Stimulated activated CD4-positive, alpha-beta T cell treated with anti-CD3 and anti-CD28 coated beads, Interleukin-4, amount 100 ng/mL, for 4 hours (primary cell): ENCODE data around the gene KIF13A.
"Not testable (repeated sequence)": the region's sequence is repeated elsewhere in the genome, so short reads cannot be mapped to it uniquely, and the experiment has no call there.

Source experiments
- DNase-seq, 2 experiments: peaks; one replicate each; pipeline ENCODE4 v3.0.0-alpha.2; 2020

Gene KIF13A

GRCh38 chr6:17842014-17842776 lies 145.2 kb downstream of the KIF13A start:
- DNase-seq = no peak

GRCh38 chr6:17839513-17840223 lies 147.8 kb downstream of the KIF13A start:
- no peak for DNase-seq

GRCh38 chr6:17836293-17836692 lies 151.1 kb downstream of the KIF13A start:
- DNase-seq = no peak

GRCh38 chr6:17835784-17836183 lies 151.7 kb downstream of the KIF13A start:
- no peak for DNase-seq

GRCh38 chr6:17831135-17831534 lies 156.3 kb downstream of the KIF13A start:
- DNase-seq = no peak

- DNase-seq = no peak
Observed at GRCh38 chr6:17829905-17830304, 157.5 kb downstream of the KIF13A start.

GRCh38 chr6:17828149-17828548 lies 159.3 kb downstream of the KIF13A start:
- no peak for DNase-seq

- no peak for DNase-seq
Observed at GRCh38 chr6:17826301-17826700, 161.1 kb downstream of the KIF13A start.

- DNase-seq = no peak
Observed at GRCh38 chr6:17820055-17820454, 167.4 kb downstream of the KIF13A start.

- DNase-seq = no peak
Observed at GRCh38 chr6:17817763-17818162, 169.7 kb downstream of the KIF13A start.

- DNase-seq = no peak
Observed at GRCh38 chr6:17816921-17817611, 170.4 kb downstream of the KIF13A start.

- no peak for DNase-seq
Observed at GRCh38 chr6:17813542-17813941, 173.9 kb downstream of the KIF13A start.

- DNase-seq = no peak
Observed at GRCh38 chr6:17812311-17812710, 175.1 kb downstream of the KIF13A start.

- no peak for DNase-seq
Observed at GRCh38 chr6:17808609-17809008, 178.8 kb downstream of the KIF13A start.

GRCh38 chr6:17807431-17807830 lies 180.0 kb downstream of the KIF13A start:
- not testable (repeated sequence) for DNase-seq

GRCh38 chr6:17803409-17803808 lies 184.0 kb downstream of the KIF13A start:
- DNase-seq = no peak

- DNase-seq = no peak
Observed at GRCh38 chr6:17798477-17799154, 188.8 kb downstream of the KIF13A start.

- no peak for DNase-seq
Observed at GRCh38 chr6:17790489-17790888, 196.9 kb downstream of the KIF13A start.

GRCh38 chr6:17785094-17785787 lies 202.2 kb downstream of the KIF13A start:
- no peak for DNase-seq

- no peak for DNase-seq
Observed at GRCh38 chr6:17780061-17780460, 207.4 kb downstream of the KIF13A start.

- DNase-seq = no peak
Observed at GRCh38 chr6:17771609-17772008, 215.8 kb downstream of the KIF13A start.

GRCh38 chr6:17768881-17769280 lies 218.6 kb downstream of the KIF13A start:
- no peak for DNase-seq

- DNase-seq = no peak
Observed at GRCh38 chr6:17768388-17768787, 219.0 kb downstream of the KIF13A start.
